Transverse colon (tissue), 4 donors: Measurements from ENCODE around the gene CNKSR3.

Experiments used
- CTCF ChIP-seq, 5 experiments: fragments of 200-600 bp in 3 of 5; fragments of 450-650 bp in 2 of 5; sonication (generic) in 3 of 5; IDR thresholded peaks; 1 replicate in 2 of 5; 2 replicates in 3 of 5; pipeline ENCODE4 v1.5.1; 2016 to 2017; ENCODE audit warnings: antibody characterized with exemption in 5 of 5, inconsistent platforms in 3 of 5, mild to moderate bottlenecking in 2 of 5, moderate library complexity in 1 of 5
- POLR2AphosphoS5 ChIP-seq, 3 donors: sonication (generic); formaldehyde crosslinking; IDR thresholded peaks; one replicate each; pipeline ENCODE4 v1.6.1; 2016; ENCODE audit warnings: antibody characterized with exemption in 3 of 3

GRCh38 chr6:154498340-154498934 is 12.0 kb downstream of the CNKSR3 start:
- no peak for TF ChIP-seq CTCF (IDR thresholded peaks at IDR 0.05)
- TF ChIP-seq POLR2AphosphoS5 (IDR thresholded peaks at IDR 0.05), result no peak
